Lower leg skin (tissue), 3 donors: ENCODE results near the gene SH2D2A.
A peak's percentile ranks its signal among the peaks of the same experiment; 100 is the strongest.

Experiments used
- CTCF ChIP-seq, 3 donors: fragments of 450-650 bp; IDR thresholded peaks; one replicate each; pipeline ENCODE4 v1.5.1; 2016; ENCODE audit warnings: antibody characterized with exemption in 3 of 3, mild to moderate bottlenecking in 3 of 3, moderate library complexity in 2 of 3
- POLR2A ChIP-seq, 2 donors: fragments of 450-650 bp; IDR thresholded peaks; one replicate each; pipeline ENCODE4 v1.6.1; 2016 to 2017; ENCODE audit warnings: antibody characterized with exemption in 2 of 2, mild to moderate bottlenecking in 1 of 2, moderate library complexity in 1 of 2

- TF ChIP-seq POLR2A (IDR thresholded peaks at IDR 0.05) = no peak
- peak in 1 of 3 donors; percentile 13 for TF ChIP-seq CTCF (IDR thresholded peaks at IDR 0.05)
Observed at GRCh38 chr1:156860113-156860627, 43.5 kb upstream of the SH2D2A start.
